PC-3 (cell line): ENCODE measurements around the gene MGAT3. TPM values are rescaled to one million over a fixed set of nuclear protein-coding genes. Genes with fewer than 3 reads are reported as not detected.

Experiments
- ATAC-seq: fragments of 200-7000 bp; cut with Tn5 transposase; 2 replicates; pipeline ENCODE4 v1.9.1; 2020; ENCODE audit warnings: mild to moderate bottlenecking, moderate library complexity
- BruUV-seq: library from RNA; stranded (reverse); fragments of 400-500 nt; replicated peaks from 2 replicates; lab custom pipeline; 2021; lab: Mats Ljungman, UMichigan
- CTCF ChIA-PET: fragments of 300-600 bp; sonication (Branson Sonifier 250); formaldehyde crosslinking; loops from one replicate; lab custom pipeline; 2022; ENCODE audit warnings: antibody characterized with exemption; lab: Charles Lee
- POLR2A ChIA-PET: fragments of 300-600 bp; sonication (Branson Sonifier 250); formaldehyde crosslinking; loops from one replicate; lab custom pipeline; 2022; ENCODE audit warnings: antibody characterized with exemption; ENCODE audit not compliant: unreplicated experiment; lab: Charles Lee
- DNase-seq: peaks from one replicate; pipeline ENCODE4 v3.0.0-alpha.2; 2015
- H2AFZ ChIP-seq: fragments of 300-600 bp; sonication (generic); 2 replicates; pipeline ENCODE4 v1.6.0; 2016; ENCODE audit warnings: antibody characterized with exemption, low read length
- H3F3A ChIP-seq: fragments of 300-600 bp; sonication (generic); one replicate; pipeline ENCODE4 v1.6.0; 2017; ENCODE audit warnings: antibody characterized with exemption, low read length, control low read depth, mild to moderate bottlenecking; ENCODE audit not compliant: unreplicated experiment
- H3K27ac ChIP-seq: fragments of 300-600 bp; sonication (generic); 2 replicates; pipeline ENCODE4 v1.5.1; 2016; ENCODE audit warnings: mild to moderate bottlenecking, low read length
- H3K27me3 ChIP-seq: fragments of 300-600 bp; sonication (generic); 2 replicates; pipeline ENCODE4 v1.6.1; 2016; ENCODE audit warnings: low read length, mixed read lengths
- H3K36me3 ChIP-seq: fragments of 300-600 bp; sonication (generic); 2 replicates; pipeline ENCODE4 v1.6.1; 2016; ENCODE audit warnings: low read depth, mixed run types, low read length, mixed read lengths
- H3K4me1 ChIP-seq: fragments of 300-600 bp; sonication (generic); 2 replicates; pipeline ENCODE4 v1.5.1; 2016; ENCODE audit warnings: low read length; ENCODE audit not compliant: insufficient read depth
- H3K4me2 ChIP-seq: fragments of 300-600 bp; sonication (generic); 2 replicates; pipeline ENCODE4 v1.6.0; 2016; ENCODE audit warnings: low read length
- H3K4me3 ChIP-seq: fragments of 300-600 bp; sonication (generic); 2 replicates; pipeline ENCODE4 v1.5.1; 2016; ENCODE audit warnings: mild to moderate bottlenecking, low read length, mixed read lengths
- H3K79me2 ChIP-seq: fragments of 300-600 bp; sonication (generic); 2 replicates; pipeline ENCODE4 v1.6.1; 2017; ENCODE audit warnings: low read length, mixed read lengths
- H3K9ac ChIP-seq: fragments of 300-600 bp; sonication (generic); 2 replicates; pipeline ENCODE4 v1.6.0; 2016; ENCODE audit warnings: mild to moderate bottlenecking, low read length
- H3K9me2 ChIP-seq: fragments of 300-600 bp; sonication (generic); replicated peaks from 2 replicates; pipeline ENCODE4 v1.6.1; 2016; ENCODE audit warnings: mixed run types, low read length, mixed read lengths
- H3K9me3 ChIP-seq: fragments of 300-600 bp; sonication (generic); 2 replicates; pipeline ENCODE4 v1.6.1; 2016; ENCODE audit warnings: low read length, mixed read lengths
- H4K20me1 ChIP-seq: fragments of 300-600 bp; sonication (generic); 2 replicates; pipeline ENCODE4 v1.6.1; 2016; ENCODE audit warnings: low read length, mixed read lengths
- CTCF ChIP-seq: fragments of 300-600 bp; sonication (generic); conservative IDR thresholded peaks from 2 replicates; pipeline ENCODE4 v1.5.1; 2017; ENCODE audit warnings: antibody characterized with exemption, low read depth, mild to moderate bottlenecking, low read length
- EZH2 ChIP-seq: fragments of 300-600 bp; sonication (generic); IDR thresholded peaks from one replicate; pipeline ENCODE4 v1.6.1; 2017; ENCODE audit warnings: antibody characterized with exemption, mild to moderate bottlenecking, low read length; ENCODE audit not compliant: unreplicated experiment
- EZH2phosphoT487 ChIP-seq: fragments of 300-600 bp; sonication (generic); IDR thresholded peaks from 2 replicates; pipeline ENCODE4 v1.6.1; 2018; ENCODE audit warnings: mild to moderate bottlenecking, antibody characterized with exemption, low read length, borderline replicate concordance
- intact Hi-C: fragments of 100-400 bp; cut with micrococcal nuclease; formaldehyde crosslinking; loops from 2 replicates; pipeline ENCODE4 v1.9.0; 2023
- total RNA-seq: library from RNA; depleted of rRNA; stranded (reverse); fragments of >200 nt; gene quantifications from 2 replicates; pipeline ENCODE4 v1.2.3, GENCODE V29; 2014

The MGAT3 gene
- total RNA-seq, 1 experiment from 2014 or later, result not detected

DNA sequence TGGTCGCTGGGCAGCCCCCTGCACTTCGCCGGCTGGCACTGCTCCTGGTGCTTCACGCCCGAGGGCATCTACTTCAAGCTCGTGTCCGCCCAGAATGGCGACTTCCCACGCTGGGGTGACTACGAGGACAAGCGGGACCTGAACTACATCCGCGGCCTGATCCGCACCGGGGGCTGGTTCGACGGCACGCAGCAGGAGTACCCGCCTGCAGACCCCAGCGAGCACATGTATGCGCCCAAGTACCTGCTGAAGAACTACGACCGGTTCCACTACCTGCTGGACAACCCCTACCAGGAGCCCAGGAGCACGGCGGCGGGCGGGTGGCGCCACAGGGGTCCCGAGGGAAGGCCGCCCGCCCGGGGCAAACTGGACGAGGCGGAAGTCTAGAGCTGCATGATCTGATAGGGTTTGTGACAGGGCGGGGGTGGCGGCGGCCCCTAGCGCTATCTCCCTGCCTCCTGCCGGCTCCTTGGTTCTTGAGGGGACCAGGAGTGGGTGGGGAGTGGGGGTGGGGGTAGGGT lies 31.8 kb downstream of the MGAT3 start:
- no peak overlapping the region for H3K27ac ChIP-seq
- no peaks in the 10 kb centered on the region for H3K36me3 ChIP-seq
- H3K4me3 ChIP-seq, result no peak overlapping the region
- intact Hi-C loops, result no loop called here
- DNase-seq (no peak), ATAC-seq (no peak)
- H3K79me2 ChIP-seq, result no peaks in the 10 kb centered on the region
- POLR2A ChIA-PET, result no interaction called here
- peaks cover 5% of the 10 kb centered on the region for H3K4me1 ChIP-seq
- no peaks in the 10 kb centered on the region for H3K9me2 ChIP-seq
- no TSS peak for BruUV-seq
- TF ChIP-seq CTCF (no peak), EZH2phosphoT487 (no peak), EZH2 (no peak)
- no peak overlapping the region for H3K4me2 ChIP-seq
- no peaks in the 10 kb centered on the region for H3F3A ChIP-seq
- H3K9me3 ChIP-seq, result no peaks in the 10 kb centered on the region
- no peak overlapping the region for H3K9ac ChIP-seq
- H3K27me3 ChIP-seq, result no peaks in the 10 kb centered on the region
- H2AFZ ChIP-seq, result no peak overlapping the region
- H4K20me1 ChIP-seq, result no peaks in the 10 kb centered on the region
- CTCF ChIA-PET, result no interaction called here

GRCh38 chr22:39489094-39490068 lies 32.6 kb downstream of the MGAT3 start:
- Histone ChIP-seq H3K9me2 (no peaks in the 10 kb centered on the region), H2AFZ (no peak overlapping the region), H4K20me1 (no peaks in the 10 kb centered on the region), H3K9me3 (no peaks in the 10 kb centered on the region), H3K36me3 (no peaks in the 10 kb centered on the region), H3K4me3 (no peak overlapping the region), H3K27ac (no peak overlapping the region), H3K4me2 (no peak overlapping the region), H3K27me3 (no peaks in the 10 kb centered on the region), H3F3A (no peaks in the 10 kb centered on the region), H3K9ac (no peak overlapping the region), H3K79me2 (no peaks in the 10 kb centered on the region), H3K4me1 (peaks cover 13% of the 10 kb centered on the region)
- ChIA-PET POLR2A (no interaction called here), CTCF (no interaction called here)
- ATAC-seq, result no peak
- TF ChIP-seq EZH2, result no peak
- no peak for TF ChIP-seq CTCF
- no peak for TF ChIP-seq EZH2phosphoT487
- BruUV-seq, result no TSS peak
- no peak for DNase-seq
- intact Hi-C loops, result loop anchor here (10.0 kb wide), 1 partner anchor 55 kb away; no protein-coding TSS in a partner anchor
